Adipocyte (in vitro differentiated cells): Measurements from ENCODE around the gene PSMB7.

ENCODE experiments used
- DNase-seq: peaks from one replicate; pipeline ENCODE4 v3.0.0-alpha.2; 2015; ENCODE audit warnings: low read depth
- H3K27me3 ChIP-seq: replicated peaks from 2 replicates; pipeline ENCODE4 v1.7.0; 2013; ENCODE audit warnings: mild to moderate bottlenecking, low read length, moderate library complexity; ENCODE audit not compliant: control insufficient read depth, insufficient read depth
- H3K36me3 ChIP-seq: 2 replicates; pipeline ENCODE4 v1.7.0; 2013; ENCODE audit warnings: low read length, mild to moderate bottlenecking, moderate library complexity; ENCODE audit not compliant: control insufficient read depth, insufficient read depth, severe bottlenecking
- H3K4me1 ChIP-seq: 2 replicates; pipeline ENCODE4 v1.7.0; 2013; ENCODE audit warnings: mild to moderate bottlenecking, low read length, moderate library complexity; ENCODE audit not compliant: control insufficient read depth, insufficient read depth
- H3K4me3 ChIP-seq: 2 replicates; pipeline ENCODE4 v1.7.0; 2013; ENCODE audit warnings: mild to moderate bottlenecking, low read length, moderate library complexity
- H3K9ac ChIP-seq: 2 replicates; pipeline ENCODE4 v1.7.0; 2013; ENCODE audit warnings: mild to moderate bottlenecking, low read length, moderate library complexity
- H3K9me3 ChIP-seq: 2 replicates; pipeline ENCODE4 v1.7.0; 2013; ENCODE audit warnings: mild to moderate bottlenecking, low read length, moderate library complexity; ENCODE audit not compliant: control insufficient read depth

PSMB7 gene

DNA sequence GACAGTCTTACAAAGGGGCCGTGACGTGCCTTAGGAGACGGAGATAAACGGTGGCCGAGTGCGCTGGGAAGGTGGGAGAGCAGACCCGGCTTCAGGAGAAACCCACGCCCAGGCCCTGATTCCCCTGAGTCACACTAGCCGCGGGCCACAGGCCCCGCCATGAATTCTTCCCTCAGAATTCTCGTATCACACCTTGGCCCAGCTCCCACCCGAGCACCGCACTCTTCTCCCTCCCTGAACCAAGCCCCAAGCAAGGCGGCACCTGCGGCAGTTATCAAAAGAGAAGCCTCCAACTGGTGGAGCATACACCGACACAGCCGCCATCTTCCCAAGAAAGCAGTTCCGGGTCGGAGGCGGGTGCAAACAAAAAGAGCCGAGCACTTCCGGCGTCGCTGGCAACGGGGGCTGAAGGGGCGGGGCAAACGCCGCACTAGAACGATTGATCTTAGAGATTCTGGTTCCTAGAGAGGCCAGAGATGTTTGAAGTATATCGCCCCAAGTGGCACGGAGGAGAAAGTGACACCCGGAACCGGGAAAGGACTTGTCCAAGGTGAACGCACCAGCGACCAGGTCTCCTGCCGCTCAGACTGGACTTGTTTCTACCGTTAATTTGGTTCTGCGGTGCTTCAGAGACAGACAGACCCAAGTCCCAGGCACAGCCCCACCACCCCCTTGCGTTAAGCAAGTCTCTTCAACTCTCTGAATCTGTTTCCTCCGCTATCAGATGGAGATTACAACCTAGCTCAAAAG is at the start of gene PSMB7:
PSMB7 (minus strand) TSS at position 341 of the 750 bp plus-strand sequence; CDS start at position 324, 17 bp downstream.
- H3K36me3 ChIP-seq: peaks cover 39% of the 10 kb centered on the region
- DNase-seq: peak; percentile 99
- no peaks in the 10 kb centered on the region for H3K27me3 ChIP-seq
- H3K9ac ChIP-seq: peak within 1 kb of the TSS; percentile 90
- peak within 1 kb of the TSS; percentile 86 for H3K4me3 ChIP-seq
- no peaks in the 10 kb centered on the region for H3K9me3 ChIP-seq
- peaks cover 41% of the 10 kb centered on the region for H3K4me1 ChIP-seq

DNA sequence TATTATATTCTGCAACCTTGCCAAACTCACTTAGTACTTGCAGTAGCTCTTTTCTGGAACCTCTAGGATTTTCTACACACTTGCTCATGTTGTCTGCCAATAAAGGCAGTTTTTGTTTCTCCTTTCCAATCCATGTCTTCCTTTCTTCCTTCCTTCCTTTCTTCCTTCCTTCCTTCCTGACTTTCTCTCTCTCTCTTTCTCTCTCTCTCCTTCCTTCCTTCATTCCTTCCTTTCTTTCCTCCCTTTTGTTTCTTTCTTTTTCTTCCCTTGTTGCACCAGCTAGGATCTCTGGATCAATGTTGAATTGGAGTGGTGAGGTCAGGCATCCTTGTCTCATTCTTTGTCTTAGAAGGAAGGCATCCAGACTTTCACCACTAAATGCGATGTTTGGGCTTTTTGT is 47.5 kb upstream of the PSMB7 start:
- H3K4me3 ChIP-seq: no peak overlapping the region
- no peaks in the 10 kb centered on the region for H3K36me3 ChIP-seq
- DNase-seq: no peak
- H3K4me1 ChIP-seq: no peaks in the 10 kb centered on the region
- H3K9me3 ChIP-seq: peaks cover 9% of the 10 kb centered on the region
- H3K27me3 ChIP-seq: peaks cover 23% of the 10 kb centered on the region
- H3K9ac ChIP-seq: no peak overlapping the region

DNA sequence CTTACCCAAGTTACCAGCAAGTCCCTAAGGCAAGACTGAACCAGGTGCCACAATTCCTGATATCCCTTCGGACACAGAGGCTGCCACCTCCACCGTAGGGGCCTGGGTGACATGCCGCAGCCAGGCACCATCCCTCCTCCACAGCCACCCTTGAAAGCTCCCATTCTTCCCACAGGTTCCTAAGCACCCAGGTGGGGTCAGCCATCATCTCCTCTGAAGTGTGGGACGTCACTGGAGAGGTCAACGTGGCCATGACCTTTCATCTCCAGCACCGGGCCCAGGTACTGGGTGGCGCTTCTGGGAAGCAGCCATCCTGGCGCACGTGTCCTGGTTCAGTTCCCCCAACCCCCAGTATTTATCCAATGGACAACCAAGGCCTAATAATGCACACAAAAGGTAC is 43.2 kb upstream of the PSMB7 start:
- H3K4me3 ChIP-seq: no peak overlapping the region
- peaks cover 34% of the 10 kb centered on the region for H3K27me3 ChIP-seq
- H3K9ac ChIP-seq: no peak overlapping the region
- DNase-seq: no peak
- H3K4me1 ChIP-seq: no peaks in the 10 kb centered on the region
- H3K36me3 ChIP-seq: no peaks in the 10 kb centered on the region
- peaks cover 7% of the 10 kb centered on the region for H3K9me3 ChIP-seq

DNA sequence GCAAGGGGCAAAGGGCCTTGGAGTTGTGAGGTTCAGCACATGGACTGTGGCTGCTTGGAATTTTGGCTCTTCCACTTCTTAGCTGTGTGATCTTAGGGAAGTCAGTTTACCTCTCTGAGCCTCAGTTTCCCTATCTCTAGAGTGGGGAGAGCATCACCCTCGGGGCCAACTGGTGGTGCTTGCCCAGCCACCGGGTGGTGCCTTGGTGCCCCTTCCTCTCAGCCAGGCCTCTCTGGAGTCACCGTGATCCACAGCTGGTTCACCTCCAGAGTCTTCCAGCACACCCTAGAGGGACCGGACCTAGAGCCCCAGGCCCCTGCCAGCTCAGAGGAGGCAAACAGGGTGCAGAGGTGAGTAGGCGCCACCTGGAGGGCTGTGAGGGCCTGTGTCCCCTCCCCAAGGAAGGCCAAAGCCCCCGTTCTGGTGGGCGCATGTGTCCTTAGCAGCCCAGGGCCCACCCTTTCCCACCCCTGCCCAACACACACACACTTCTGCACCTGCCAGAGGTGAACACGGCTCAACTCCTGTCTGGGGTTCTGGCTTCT is 42.7 kb upstream of the PSMB7 start:
- no peaks in the 10 kb centered on the region for H3K4me1 ChIP-seq
- peaks cover 32% of the 10 kb centered on the region for H3K27me3 ChIP-seq
- no peak overlapping the region for H3K9ac ChIP-seq
- DNase-seq: no peak
- no peak overlapping the region for H3K4me3 ChIP-seq
- no peaks in the 10 kb centered on the region for H3K36me3 ChIP-seq
- H3K9me3 ChIP-seq: peaks cover 3% of the 10 kb centered on the region

DNA sequence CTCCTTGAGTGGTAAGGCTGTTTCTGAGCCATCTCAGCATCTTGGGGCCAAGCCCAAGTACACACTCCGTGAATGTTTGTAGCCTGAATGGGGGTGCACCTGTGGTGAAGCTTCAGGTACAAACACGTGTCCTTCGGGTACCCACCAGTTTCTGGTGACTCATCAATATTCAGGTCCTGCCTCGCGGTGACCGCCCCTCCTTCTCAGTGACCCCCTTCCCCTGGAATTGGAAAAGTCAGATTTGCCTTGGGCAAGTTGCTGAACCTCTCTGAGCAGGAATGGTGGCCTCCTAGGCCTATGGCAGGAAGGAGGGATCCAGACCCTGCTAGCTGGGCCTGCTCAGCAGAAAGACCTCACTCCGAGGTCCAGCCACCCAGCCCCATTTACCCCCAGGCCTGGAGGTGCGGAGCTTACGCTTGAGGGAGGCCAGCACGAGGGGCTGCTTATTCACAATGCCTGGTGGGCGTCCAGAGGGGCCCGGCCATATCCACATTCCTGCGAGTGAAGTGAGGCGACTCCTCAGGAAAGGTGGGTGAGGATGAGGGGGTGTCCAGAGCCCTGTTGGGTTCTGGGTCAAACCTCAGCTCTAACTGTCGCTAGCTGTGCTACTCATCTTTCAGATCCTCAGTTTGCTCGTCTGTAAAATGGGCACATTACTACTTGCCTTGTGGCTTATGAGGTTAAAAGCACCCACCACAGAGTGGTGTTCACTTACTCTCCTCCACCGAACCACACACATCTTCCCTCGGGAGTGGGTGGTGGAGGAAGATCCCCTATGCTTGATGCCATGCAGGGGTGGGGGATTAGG is 42.0 kb upstream of the PSMB7 start:
- H3K4me1 ChIP-seq: no peaks in the 10 kb centered on the region
- DNase-seq: no peak
- no peak overlapping the region for H3K9ac ChIP-seq
- H3K27me3 ChIP-seq: peaks cover 35% of the 10 kb centered on the region
- no peaks in the 10 kb centered on the region for H3K36me3 ChIP-seq
- H3K9me3 ChIP-seq: no peaks in the 10 kb centered on the region
- no peak overlapping the region for H3K4me3 ChIP-seq

DNA sequence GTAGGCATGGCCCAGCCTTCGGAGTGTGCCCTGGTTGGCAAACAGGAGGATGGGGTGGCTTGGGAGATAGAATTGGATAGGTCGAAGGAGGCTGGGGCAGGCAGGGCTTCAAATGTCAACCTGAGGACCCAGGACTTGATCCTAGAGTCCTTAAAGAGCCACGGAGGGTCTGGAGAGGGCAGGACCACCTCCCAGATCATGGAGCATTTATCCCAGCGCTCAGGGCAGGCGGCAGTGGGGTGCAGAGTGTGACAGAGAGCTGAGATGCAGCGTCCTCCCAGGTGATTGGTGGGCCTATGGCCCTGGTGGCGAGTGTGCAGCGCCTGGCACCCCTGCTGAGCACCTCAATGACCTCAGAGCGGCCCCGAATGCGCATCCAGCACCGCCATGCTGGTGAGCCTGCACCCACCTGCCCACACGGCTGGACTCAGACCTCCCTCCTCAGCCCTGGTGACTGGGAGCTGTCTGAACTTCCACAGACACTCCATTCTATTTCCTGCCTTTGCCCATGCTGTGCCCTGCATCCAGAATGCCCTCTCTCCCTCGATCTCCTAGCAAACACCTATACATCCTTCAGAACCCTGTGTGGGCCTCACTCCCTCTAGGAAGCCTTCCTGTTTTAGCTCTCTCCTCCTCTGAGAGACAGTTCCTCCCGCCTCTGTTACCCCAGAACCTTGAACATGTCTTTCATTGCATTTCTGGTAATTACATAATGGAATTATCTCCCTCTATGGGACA is 41.3 kb upstream of the PSMB7 start:
- Histone ChIP-seq H3K27me3 (peaks cover 41% of the 10 kb centered on the region), H3K4me3 (no peak overlapping the region), H3K9ac (no peak overlapping the region), H3K9me3 (no peaks in the 10 kb centered on the region), H3K4me1 (no peaks in the 10 kb centered on the region), H3K36me3 (no peaks in the 10 kb centered on the region)
- no peak for DNase-seq

DNA sequence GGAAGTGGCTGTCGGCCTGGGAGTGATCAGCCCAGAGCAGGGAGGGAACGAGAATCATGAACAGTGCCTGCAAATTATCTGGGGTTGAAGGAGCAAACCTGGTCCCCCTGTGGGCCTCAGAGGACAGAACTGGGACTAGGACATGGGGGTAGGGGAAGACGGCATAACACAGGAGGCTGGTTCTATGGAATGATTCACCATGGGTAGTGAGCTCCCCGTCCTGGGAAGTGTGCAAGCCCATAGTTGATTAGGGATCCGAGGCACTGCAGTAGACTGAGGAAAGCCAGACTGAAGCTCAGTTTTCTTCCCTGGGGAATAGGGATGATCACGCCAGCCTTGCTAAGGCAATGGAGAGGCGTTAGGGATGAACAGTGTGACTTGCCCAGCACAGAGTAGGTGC is 40.6 kb upstream of the PSMB7 start:
- Histone ChIP-seq H3K4me1 (peaks cover under 1% of the 10 kb centered on the region), H3K36me3 (no peaks in the 10 kb centered on the region), H3K27me3 (peaks cover 48% of the 10 kb centered on the region), H3K9me3 (no peaks in the 10 kb centered on the region), H3K9ac (no peak overlapping the region), H3K4me3 (no peak overlapping the region)
- DNase-seq: no peak

DNA sequence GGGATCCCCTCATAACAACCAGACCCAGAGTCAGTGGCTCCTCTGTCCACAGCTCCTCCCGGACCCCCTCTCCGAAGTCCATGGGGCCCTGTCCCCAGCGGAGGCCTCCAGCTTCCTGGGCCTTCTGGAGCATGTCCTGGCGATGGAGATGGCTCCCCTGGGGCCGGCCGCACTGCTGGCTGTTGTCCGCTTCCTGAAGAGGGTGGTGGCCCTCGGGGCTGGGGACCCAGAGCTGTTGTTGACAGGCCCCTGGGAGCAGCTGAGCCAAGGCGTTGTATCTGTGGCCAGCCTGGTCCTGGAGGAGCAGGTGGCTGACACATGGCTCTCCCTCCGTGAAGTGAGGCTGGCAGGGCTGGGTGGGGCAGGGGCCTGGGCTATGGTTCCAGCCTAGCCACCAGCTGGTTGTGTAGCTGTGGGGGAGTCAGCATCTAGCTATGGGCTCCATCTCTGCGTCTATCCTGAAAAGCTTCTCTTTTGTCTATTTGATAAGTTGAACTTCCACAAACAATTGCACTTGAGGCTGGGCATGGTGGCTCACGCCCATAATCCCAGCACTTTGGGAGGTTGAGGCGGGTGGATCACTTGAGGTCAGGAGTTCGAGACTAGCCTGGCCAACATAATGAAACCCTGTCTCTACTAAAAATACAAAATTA is 39.7 kb upstream of the PSMB7 start:
- H3K36me3 ChIP-seq: no peaks in the 10 kb centered on the region
- no peak for DNase-seq
- peaks cover 6% of the 10 kb centered on the region for H3K4me1 ChIP-seq
- no peaks in the 10 kb centered on the region for H3K9me3 ChIP-seq
- peaks cover 53% of the 10 kb centered on the region for H3K27me3 ChIP-seq
- no peak overlapping the region for H3K9ac ChIP-seq
- no peak overlapping the region for H3K4me3 ChIP-seq

DNA sequence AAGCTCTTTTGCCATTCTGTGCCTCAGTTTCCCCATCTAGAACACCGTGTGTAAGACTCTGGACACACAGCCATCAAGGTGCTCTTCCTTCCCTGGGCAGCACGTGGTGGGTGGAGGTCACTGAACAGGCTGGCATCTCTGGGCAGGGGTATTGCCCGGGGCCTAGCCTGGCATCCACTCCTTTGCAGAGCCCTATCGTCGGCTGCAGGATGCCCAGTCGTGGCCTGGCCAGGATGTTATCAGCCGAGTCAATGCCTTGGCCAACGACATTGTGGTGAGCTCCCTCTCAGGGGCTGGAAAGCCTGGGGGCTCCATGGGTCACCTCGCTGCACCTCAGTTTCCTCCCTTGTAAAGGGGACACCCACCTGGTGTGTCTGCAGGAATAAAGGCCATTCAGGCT is 39.1 kb upstream of the PSMB7 start:
- no peak overlapping the region for H3K9ac ChIP-seq
- H3K4me1 ChIP-seq: peaks cover 6% of the 10 kb centered on the region
- H3K9me3 ChIP-seq: no peaks in the 10 kb centered on the region
- no peak overlapping the region for H3K4me3 ChIP-seq
- H3K36me3 ChIP-seq: no peaks in the 10 kb centered on the region
- no peak for DNase-seq
- peaks cover 53% of the 10 kb centered on the region for H3K27me3 ChIP-seq

DNA sequence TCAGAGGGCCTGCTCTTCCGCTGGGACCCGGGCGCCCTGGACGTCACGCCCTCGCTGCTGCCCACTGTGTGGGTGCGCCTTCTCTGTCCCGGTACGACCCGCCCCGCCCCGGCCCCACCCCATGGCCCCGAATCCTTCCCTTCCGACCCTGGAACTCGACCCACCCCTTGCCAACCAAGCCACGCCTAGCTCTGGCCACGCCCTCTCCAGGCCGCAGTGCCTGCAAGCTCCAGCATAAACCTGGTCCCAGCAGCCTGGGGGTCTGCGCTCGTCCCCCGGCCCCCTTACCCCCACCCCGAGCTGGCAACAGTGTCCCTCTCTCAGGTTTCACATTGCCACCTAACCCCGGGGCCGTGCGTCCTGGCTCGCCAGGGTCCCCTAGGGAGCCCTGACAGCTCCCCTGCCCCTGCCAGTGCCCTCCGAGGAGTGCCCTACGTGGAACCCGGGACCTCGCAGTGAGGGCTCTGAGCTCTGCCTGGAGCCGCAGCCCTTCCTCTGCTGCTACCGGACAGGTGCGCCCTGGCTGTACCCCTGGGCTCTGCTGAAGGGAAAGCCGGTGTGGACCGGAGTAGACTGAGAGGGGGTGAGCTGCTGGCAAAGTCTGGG is 38.4 kb upstream of the PSMB7 start:
- H3K4me1 ChIP-seq: peaks cover 6% of the 10 kb centered on the region
- H3K4me3 ChIP-seq: no peak overlapping the region
- H3K36me3 ChIP-seq: no peaks in the 10 kb centered on the region
- DNase-seq: no peak
- H3K9me3 ChIP-seq: no peaks in the 10 kb centered on the region
- no peak overlapping the region for H3K9ac ChIP-seq
- H3K27me3 ChIP-seq: peaks cover 53% of the 10 kb centered on the region
